ENCODE data around the gene FARS2. TPM values are rescaled to one million over a fixed set of nuclear protein-coding genes. Genes with fewer than 3 reads are reported as not detected.
"Not testable (repeated sequence)": the region's sequence is repeated elsewhere in the genome, so short reads cannot be mapped to it uniquely, and the experiment has no call there.

Gene FARS2
- total RNA-seq, 1 donor from 2014 or later, result 19.6 TPM

- not testable (repeated sequence) for DNase-seq (ENCODE audit: low spot score in 2 of 2); FAIRE-seq
These were observed 528.1 kb downstream of the FARS2 start for GRCh38 chr6:5789426-5789825.

GRCh38 chr6:5796555-5796954 lies 535.2 kb downstream of the FARS2 start:
- not testable (repeated sequence) for DNase-seq (ENCODE audit: low spot score in 2 of 2); FAIRE-seq

GRCh38 chr6:5806406-5806805 lies 545.1 kb downstream of the FARS2 start:
- FAIRE-seq; DNase-seq (ENCODE audit: low spot score in 2 of 2): not testable (repeated sequence)

DNA sequence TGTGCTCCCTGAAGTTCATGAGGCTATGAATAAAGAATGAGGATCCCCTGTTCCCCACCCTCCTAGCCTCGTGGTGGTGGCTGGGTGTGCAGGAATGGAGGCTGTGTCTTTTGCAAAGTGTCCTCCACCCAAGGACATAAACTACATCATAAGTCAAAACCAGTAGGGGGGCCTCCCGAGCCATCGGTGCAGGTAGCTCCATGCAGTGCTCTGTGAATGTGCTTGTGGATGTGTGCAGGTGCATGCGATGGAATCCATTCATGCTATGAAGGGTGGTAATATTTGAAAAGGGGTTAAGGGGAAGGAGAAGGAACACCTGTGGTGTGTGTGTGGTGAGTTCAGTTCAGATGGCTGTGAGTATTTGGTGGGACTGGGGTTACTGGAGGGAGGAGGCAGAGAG lies 548.1 kb downstream of the FARS2 start:
- no peak for FAIRE-seq
- DNase-seq (ENCODE audit: low spot score in 2 of 2), result no peak

DNA sequence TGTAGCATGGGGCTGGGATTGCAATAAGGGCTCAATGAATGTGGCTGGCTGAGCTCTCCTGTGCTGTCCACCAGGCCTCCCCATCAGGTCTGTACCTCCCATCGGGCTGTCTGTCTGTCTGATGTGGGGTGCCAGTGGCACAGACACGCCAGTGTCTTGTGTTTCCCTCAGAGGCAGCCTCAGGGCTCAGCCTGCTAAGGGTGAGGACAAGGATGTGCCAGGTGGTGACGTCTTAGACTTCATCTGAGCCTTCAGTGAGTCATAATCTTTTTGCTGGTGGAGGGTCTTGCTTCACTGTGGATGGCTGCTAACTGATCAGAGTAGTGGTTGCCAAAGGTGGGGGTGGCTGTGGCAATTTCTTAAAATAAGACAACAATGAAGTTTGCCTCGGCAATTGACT lies 550.7 kb downstream of the FARS2 start:
- FAIRE-seq (no peak), DNase-seq (ENCODE audit: low spot score in 2 of 2) (no peak)

GRCh38 chr6:5813625-5814027 lies 552.3 kb downstream of the FARS2 start:
- no peak for FAIRE-seq
- no peak for DNase-seq (ENCODE audit: low spot score in 2 of 2)

DNA sequence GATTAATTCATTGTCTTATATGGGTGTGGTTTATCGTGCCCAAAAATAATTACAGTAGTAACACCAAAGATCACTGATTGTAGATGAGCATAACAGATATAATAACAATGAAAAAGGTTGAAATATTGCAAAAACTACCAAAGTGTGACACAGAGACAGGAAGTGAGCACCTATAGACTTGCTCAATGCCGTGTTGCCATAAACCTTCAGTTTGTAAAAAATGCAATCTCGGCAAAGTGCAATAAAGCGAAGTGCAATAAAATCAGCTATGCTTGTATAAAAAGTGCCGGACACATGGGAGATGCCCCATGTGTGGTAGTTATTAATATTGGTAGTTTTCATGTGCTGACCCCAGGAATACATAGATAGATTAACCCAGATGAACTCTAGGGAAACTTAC lies 552.8 kb downstream of the FARS2 start:
- no peak for FAIRE-seq
- DNase-seq (ENCODE audit: low spot score in 2 of 2), result no peak

DNA sequence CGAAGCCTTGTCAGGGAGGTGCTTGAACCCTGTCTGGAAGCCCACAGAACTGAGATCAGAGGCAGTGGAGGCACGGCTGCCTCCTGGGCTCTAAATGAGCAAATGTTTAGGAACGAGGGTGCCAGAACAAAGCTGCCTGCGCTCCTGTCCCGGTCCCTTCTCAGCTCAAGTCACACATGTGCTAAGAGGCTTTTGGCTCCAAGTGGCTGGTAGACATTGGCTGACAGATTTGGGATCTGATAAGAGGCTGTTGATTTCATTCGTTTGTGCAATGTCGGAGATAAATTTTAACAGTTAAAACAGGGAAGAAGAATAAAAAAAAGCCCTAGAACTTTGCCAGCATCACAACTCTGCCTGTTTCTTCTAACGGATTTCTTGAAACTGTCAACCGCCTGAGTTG lies 553.6 kb downstream of the FARS2 start:
- FAIRE-seq (no peak), DNase-seq (ENCODE audit: low spot score in 2 of 2) (no peak)

- DNase-seq (ENCODE audit: low spot score in 2 of 2), result no peak
- FAIRE-seq, result no peak
These were observed 556.6 kb downstream of the FARS2 start for GRCh38 chr6:5817869-5818268.

DNA sequence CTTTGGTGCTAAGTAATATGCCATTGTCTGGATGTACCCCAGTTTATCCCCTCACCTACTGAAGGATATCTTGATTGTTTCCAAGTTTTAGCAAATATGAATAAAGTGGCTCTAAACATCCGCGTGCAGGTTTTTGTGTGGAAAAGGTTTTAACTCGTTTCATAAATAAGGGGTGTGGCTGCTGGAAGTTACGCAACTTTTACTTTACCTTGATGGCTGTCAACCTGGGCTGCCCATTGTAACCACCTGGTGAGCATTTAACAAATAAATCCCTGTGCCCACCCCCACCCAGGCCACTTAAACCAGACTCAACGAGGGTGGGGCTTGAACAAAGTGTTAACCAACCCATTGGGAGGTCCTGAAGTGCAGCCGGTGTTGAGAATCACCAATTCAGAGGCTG lies 557.6 kb downstream of the FARS2 start:
- no peak for DNase-seq (ENCODE audit: low spot score in 2 of 2)
- FAIRE-seq, result no peak

Other genes starting within 250 kb of the FARS2 start
- 1.6 TPM for gene PPP1R3G, start 176.2 kb upstream of the FARS2 start, total RNA-seq
- 14.7 TPM for gene LYRM4, start 563 bp upstream of the FARS2 start, total RNA-seq

Data from frontal cortex (tissue), 4 donors.